Liver (tissue), 3 donors: ENCODE data around the gene UTRN.

Experiments used
- ATF3 ChIP-seq: IDR thresholded peaks from 2 replicates; pipeline ENCODE4 v1.6.1; 2016; ENCODE audit warnings: antibody characterized with exemption
- CTCF ChIP-seq: fragments of 150-350 bp; IDR thresholded peaks from 2 replicates; pipeline ENCODE4 v1.5.1; 2017; ENCODE audit warnings: improper control_type of control experiment, low read depth, low read length; ENCODE audit not compliant: missing input control
- EGR1 ChIP-seq, 2 donors: IDR thresholded peaks; 2 replicates each; pipeline ENCODE4 v1.6.1; 2016 to 2018; ENCODE audit warnings: antibody characterized with exemption in 2 of 2, low read depth in 2 of 2
- FOXA1 ChIP-seq: IDR thresholded peaks from 2 replicates; pipeline ENCODE4 v1.6.1; 2016; ENCODE audit warnings: antibody characterized with exemption
- GABPA ChIP-seq, 2 donors: IDR thresholded peaks in 1 of 2; conservative IDR thresholded peaks in 1 of 2; 2 replicates each; pipeline ENCODE4 v1.6.1; 2016; ENCODE audit warnings: antibody characterized with exemption in 2 of 2, mild to moderate bottlenecking in 1 of 2, moderate library complexity in 1 of 2
- JUND ChIP-seq, 2 donors: IDR thresholded peaks; 2 replicates each; pipeline ENCODE4 v1.6.1; 2016; ENCODE audit warnings: antibody characterized with exemption in 2 of 2
- MAX ChIP-seq: IDR thresholded peaks from 2 replicates; pipeline ENCODE4 v1.6.1; 2016; ENCODE audit warnings: antibody characterized with exemption
- RAD21 ChIP-seq, 2 donors: IDR thresholded peaks; 2 replicates each; pipeline ENCODE4 v1.6.1; 2016; ENCODE audit warnings: antibody characterized with exemption in 2 of 2, mild to moderate bottlenecking in 2 of 2
- REST ChIP-seq: IDR thresholded peaks from 2 replicates; pipeline ENCODE4 v1.6.1; 2016; ENCODE audit warnings: antibody characterized with exemption, mild to moderate bottlenecking
- SP1 ChIP-seq: IDR thresholded peaks from 2 replicates; pipeline ENCODE4 v1.6.1; 2018; ENCODE audit warnings: antibody characterized with exemption, mild to moderate bottlenecking
- TAF1 ChIP-seq: conservative IDR thresholded peaks from 2 replicates; pipeline ENCODE4 v1.6.1; 2016; ENCODE audit warnings: antibody characterized with exemption, mild to moderate bottlenecking
- YY1 ChIP-seq: IDR thresholded peaks from 2 replicates; pipeline ENCODE4 v1.6.1; 2016; ENCODE audit warnings: antibody characterized with exemption, mild to moderate bottlenecking
- ZBTB33 ChIP-seq: IDR thresholded peaks from 2 replicates; pipeline ENCODE4 v1.6.1; 2016; ENCODE audit warnings: antibody characterized with exemption
- donor health status: healthy.
- donor health status: healthy.

- TF ChIP-seq CTCF (no peak), GABPA (IDR thresholded peaks at IDR 0.05 in 1 of 2, conservative IDR thresholded peaks at IDR 0.05 in 1 of 2) (no peak), JUND (IDR thresholded peaks at IDR 0.05) (no peak), FOXA1 (no peak), RAD21 (IDR thresholded peaks at IDR 0.05) (no peak), REST (no peak), EGR1 (IDR thresholded peaks at IDR 0.05; ENCODE audit: low read depth in 2 of 2) (no peak), ZBTB33 (no peak), YY1 (no peak), TAF1 (no peak), MAX (no peak), SP1 (no peak), ATF3 (no peak)
These were observed 29.4 kb downstream of the UTRN start for GRCh38 chr6:144314562-144314961.
